Measurements from ENCODE around the gene C7.
"Not testable (repeated sequence)": the region's sequence is repeated elsewhere in the genome, so short reads cannot be mapped to it uniquely, and the experiment has no call there.

GRCh38 chr5:40872253-40872652 is 37.0 kb upstream of the C7 start:
- TF ChIP-seq RARB (CRISPR knock-in tag; IDR thresholded peaks at IDR 0.05); ZNF565 (CRISPR knock-in tag; conservative IDR thresholded peaks at IDR 0.05; ENCODE audit: low read depth); ARNTL (CRISPR knock-in tag; IDR thresholded peaks at IDR 0.05; ENCODE audit: borderline replicate concordance, low read depth); BACH2 (CRISPR knock-in tag; IDR thresholded peaks at IDR 0.05; ENCODE audit: borderline replicate concordance): not testable (repeated sequence)
- TF ChIP-seq, protein P1, sequence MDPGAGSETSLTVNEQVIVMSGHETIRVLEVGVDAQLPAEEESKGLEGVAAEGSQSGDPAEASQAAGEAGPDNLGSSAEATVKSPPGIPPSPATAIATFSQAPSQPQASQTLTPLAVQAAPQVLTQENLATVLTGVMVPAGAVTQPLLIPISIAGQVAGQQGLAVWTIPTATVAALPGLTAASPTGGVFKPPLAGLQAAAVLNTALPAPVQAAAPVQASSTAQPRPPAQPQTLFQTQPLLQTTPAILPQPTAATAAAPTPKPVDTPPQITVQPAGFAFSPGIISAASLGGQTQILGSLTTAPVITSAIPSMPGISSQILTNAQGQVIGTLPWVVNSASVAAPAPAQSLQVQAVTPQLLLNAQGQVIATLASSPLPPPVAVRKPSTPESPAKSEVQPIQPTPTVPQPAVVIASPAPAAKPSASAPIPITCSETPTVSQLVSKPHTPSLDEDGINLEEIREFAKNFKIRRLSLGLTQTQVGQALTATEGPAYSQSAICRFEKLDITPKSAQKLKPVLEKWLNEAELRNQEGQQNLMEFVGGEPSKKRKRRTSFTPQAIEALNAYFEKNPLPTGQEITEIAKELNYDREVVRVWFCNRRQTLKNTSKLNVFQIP (CRISPR knock-in tag; IDR thresholded peaks at IDR 0.05; ENCODE audit: borderline replicate concordance, low read depth): not testable (repeated sequence)
